OCI-LY3 (cell line): Measurements from ENCODE around the gene BRINP1.

Experiments used
- EZH2phosphoT487 ChIP-seq: fragments of 200-600 bp; shearing (Covaris generic); IDR thresholded peaks from 2 replicates; pipeline ENCODE4 v1.6.1; 2018; ENCODE audit warnings: antibody characterized with exemption, mixed run types, low read depth
- TF ChIP-seq, protein P1 (sequence below): fragments of 200-600, 300-600 bp; sonication (generic); IDR thresholded peaks from 2 replicates; pipeline ENCODE4 v1.5.1; 2014; ENCODE audit warnings: antibody characterized with exemption, low read length, low read depth

DNA sequence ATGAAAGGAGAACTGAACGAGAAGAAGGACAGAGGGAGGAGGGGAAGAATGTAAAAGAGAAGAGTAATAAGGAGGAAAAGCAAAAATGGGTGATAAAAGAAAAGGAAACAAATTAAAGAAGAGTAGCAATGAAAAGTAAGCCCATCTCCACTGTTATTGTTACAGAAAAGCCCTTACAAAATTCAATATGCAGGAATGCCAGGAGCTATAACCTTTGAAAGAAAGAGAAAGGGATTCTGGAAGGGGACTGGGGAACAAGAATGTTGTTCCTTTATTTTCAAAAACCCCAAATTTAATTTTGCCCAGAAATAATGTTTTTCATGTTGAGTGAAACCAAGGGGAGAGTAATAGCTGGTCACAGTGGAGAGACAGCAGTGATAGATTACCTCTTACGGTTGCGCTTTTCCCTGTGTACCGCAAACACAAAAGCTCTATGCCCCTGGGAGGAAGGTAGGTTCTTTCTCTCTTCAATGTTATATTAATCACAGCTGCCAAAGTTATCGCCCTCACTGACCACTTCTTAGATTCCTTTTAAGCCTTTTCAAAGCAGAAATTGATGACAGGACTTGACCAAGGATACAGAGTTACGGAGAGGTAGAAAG is 86.7 kb downstream of the BRINP1 start:
- TF ChIP-seq, protein P1, sequence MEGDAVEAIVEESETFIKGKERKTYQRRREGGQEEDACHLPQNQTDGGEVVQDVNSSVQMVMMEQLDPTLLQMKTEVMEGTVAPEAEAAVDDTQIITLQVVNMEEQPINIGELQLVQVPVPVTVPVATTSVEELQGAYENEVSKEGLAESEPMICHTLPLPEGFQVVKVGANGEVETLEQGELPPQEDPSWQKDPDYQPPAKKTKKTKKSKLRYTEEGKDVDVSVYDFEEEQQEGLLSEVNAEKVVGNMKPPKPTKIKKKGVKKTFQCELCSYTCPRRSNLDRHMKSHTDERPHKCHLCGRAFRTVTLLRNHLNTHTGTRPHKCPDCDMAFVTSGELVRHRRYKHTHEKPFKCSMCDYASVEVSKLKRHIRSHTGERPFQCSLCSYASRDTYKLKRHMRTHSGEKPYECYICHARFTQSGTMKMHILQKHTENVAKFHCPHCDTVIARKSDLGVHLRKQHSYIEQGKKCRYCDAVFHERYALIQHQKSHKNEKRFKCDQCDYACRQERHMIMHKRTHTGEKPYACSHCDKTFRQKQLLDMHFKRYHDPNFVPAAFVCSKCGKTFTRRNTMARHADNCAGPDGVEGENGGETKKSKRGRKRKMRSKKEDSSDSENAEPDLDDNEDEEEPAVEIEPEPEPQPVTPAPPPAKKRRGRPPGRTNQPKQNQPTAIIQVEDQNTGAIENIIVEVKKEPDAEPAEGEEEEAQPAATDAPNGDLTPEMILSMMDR = no peak
- no peak for TF ChIP-seq EZH2phosphoT487
